Activated CD4-positive, alpha-beta T cell treated with anti-CD3 and anti-CD28 coated beads for 36 hours (primary cell): ENCODE results near the gene FCMR. TPM values are rescaled to one million over a fixed set of nuclear protein-coding genes. Genes with fewer than 3 reads are reported as not detected.

ENCODE experiments used
- ATAC-seq: fragments of 200-7000 bp; cut with Tn5 transposase; one replicate; pipeline ENCODE4 v1.10.0; 2021; ENCODE audit warnings: mild to moderate bottlenecking, moderate library complexity
- CTCF ChIA-PET: fragments of 350-600 bp; sonication (Branson Sonifier 250); formaldehyde crosslinking; loops from one replicate; lab custom pipeline; 2021; ENCODE audit warnings: antibody characterized with exemption; lab: Charles Lee
- POLR2A ChIA-PET: fragments of 350-600 bp; sonication (Branson Sonifier 250); formaldehyde crosslinking; loops from one replicate; lab custom pipeline; 2021; ENCODE audit warnings: antibody characterized with exemption, inconsistent platforms; lab: Charles Lee
- DNase-seq: peaks from one replicate; pipeline ENCODE4 v3.0.0-alpha.2; 2020
- H3K27ac Mint-ChIP-seq: one replicate; pipeline ENCODE4 v1.8.0; 2021; ENCODE audit warnings: mixed read lengths
- H3K27me3 Mint-ChIP-seq: one replicate; pipeline ENCODE4 v1.8.0; 2021; ENCODE audit warnings: mixed read lengths
- H3K36me3 Mint-ChIP-seq: one replicate; pipeline ENCODE4 v1.8.0; 2021; ENCODE audit warnings: low read depth, mixed read lengths
- H3K4me1 Mint-ChIP-seq: one replicate; pipeline ENCODE4 v1.8.0; 2021; ENCODE audit warnings: mixed read lengths
- H3K4me3 Mint-ChIP-seq: one replicate; pipeline ENCODE4 v1.8.0; 2021; ENCODE audit warnings: mild to moderate bottlenecking, moderate library complexity, mixed read lengths
- H3K9me3 Mint-ChIP-seq: one replicate; pipeline ENCODE4 v1.8.0; 2021; ENCODE audit warnings: low read depth, mixed read lengths
- intact Hi-C, 2 experiments: fragments of 100-400 bp; cut with DNase I in 1 of 2; cut with micrococcal nuclease in 1 of 2; formaldehyde crosslinking; loops; one replicate each; pipeline versions ENCODE4 v1.14.2 to v1.15.1; 2022 to 2024; cut with DNase I, micrococcal nuclease
- total RNA-seq, 2 experiments: library from RNA; stranded (reverse); gene quantifications; one replicate each; pipeline ENCODE4 v1.2.3, GENCODE V29; 2021

Gene FCMR
- total RNA-seq, 2 experiments from 2014 or later, result 41.6 to 49.3 TPM

- ATAC-seq (no peak), DNase-seq (no peak)
- Mint-ChIP-seq H3K4me3 (peak overlapping the region; percentile 24), H3K36me3 (peaks cover 32% of the 10 kb centered on the region), H3K27me3 (no peaks in the 10 kb centered on the region), H3K9me3 (no peaks in the 10 kb centered on the region), H3K4me1 (peaks cover 88% of the 10 kb centered on the region), H3K27ac (no peak overlapping the region)
- POLR2A ChIA-PET, result interaction anchor here (0.6 kb wide), 1 partner anchor 108 kb away, joined by 3 read pairs; no protein-coding TSS in a partner anchor
- intact Hi-C loops, result loop anchor here in 1 of 2 experiments (2.0 to 10.0 kb wide), 4 partner anchors 13 to 435 kb away; partner anchors contain the start of genes IKBKE and IL24
- CTCF ChIA-PET, result interaction anchor here (0.7 to 3.3 kb wide), 30 partner anchors 9 to 961 kb away, joined by 3 to 24 read pairs (median 6); partner anchors contain the start of genes DYRK3, FCMR, IKBKE and IL10
Measured at GRCh38 chr1:206909883-206910318, 11.8 kb downstream of the FCMR start.

DNA sequence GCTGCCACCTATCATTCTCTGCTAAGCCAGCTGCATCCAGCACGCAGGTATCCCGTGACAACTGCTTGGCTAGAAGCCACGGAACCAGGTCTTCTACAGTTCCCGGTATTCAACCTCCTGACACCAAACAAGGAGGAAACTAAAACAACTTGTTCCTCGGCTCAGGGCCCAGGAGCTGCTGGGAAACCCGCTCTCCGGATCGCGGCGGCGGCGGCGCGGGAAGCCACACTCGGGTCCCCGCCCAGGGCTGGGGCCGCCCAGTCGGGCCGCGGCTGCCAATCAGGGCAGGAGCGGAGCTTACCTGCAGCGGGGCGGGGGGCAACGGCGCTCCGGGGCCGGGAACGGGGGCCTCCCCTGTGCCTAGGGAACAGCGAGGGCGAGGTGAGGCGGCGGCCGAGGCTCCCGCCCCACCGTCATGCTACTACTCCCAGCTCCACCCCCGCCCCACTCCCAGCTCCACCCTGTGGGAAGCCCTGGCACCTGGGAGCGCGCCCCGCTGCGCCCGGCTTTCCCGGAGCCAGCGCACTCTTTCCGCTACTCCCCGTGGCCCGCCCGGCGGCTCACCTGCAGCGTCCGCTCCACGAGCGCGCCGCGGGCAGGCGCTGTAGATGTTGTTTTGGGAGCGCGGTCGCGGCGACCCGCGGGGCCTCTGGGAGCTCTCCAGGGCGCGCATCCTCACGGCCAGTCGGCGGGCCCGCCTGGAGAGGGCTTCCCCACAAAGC, 12.4 kb downstream of the FCMR start:
- H3K9me3 Mint-ChIP-seq, result no peaks in the 10 kb centered on the region
- DNase-seq (peak; percentile 73), ATAC-seq (peak; percentile 27)
- peaks cover 88% of the 10 kb centered on the region for H3K4me1 Mint-ChIP-seq
- POLR2A ChIA-PET, result interaction anchor here (0.6 to 0.7 kb wide), 2 partner anchors 13 to 107 kb away, joined by 3 read pairs; no protein-coding TSS in a partner anchor
- CTCF ChIA-PET, result interaction anchor here (0.7 to 3.3 kb wide), 42 partner anchors 9 to 962 kb away, joined by 3 to 24 read pairs (median 6); partner anchors contain the start of genes DYRK3, FCMR, IKBKE and IL10
- intact Hi-C loops, result loop anchor here in 1 of 2 experiments (2.0 kb wide), 1 partner anchor 19 kb away; no protein-coding TSS in a partner anchor
- H3K27me3 Mint-ChIP-seq, result no peaks in the 10 kb centered on the region
- peaks cover 35% of the 10 kb centered on the region for H3K36me3 Mint-ChIP-seq
- peak overlapping the region; percentile 64 for H3K27ac Mint-ChIP-seq
- peak overlapping the region; percentile 62 for H3K4me3 Mint-ChIP-seq

GRCh38 chr1:206908038-206908437, 13.7 kb downstream of the FCMR start:
- ATAC-seq, result no peak
- Mint-ChIP-seq H3K27ac (no peak overlapping the region), H3K27me3 (no peaks in the 10 kb centered on the region), H3K4me1 (peaks cover 86% of the 10 kb centered on the region), H3K36me3 (peaks cover 48% of the 10 kb centered on the region), H3K4me3 (no peak overlapping the region), H3K9me3 (no peaks in the 10 kb centered on the region)
- CTCF ChIA-PET, result interaction anchor here (0.9 to 3.3 kb wide), 22 partner anchors 11 to 273 kb away, joined by 3 to 24 read pairs (median 7); partner anchors contain the start of genes DYRK3, FCMR, IL20 and IL24
- intact Hi-C loops, result loop anchor here in 1 of 2 experiments (2.0 kb wide), 1 partner anchor 17 kb away; no protein-coding TSS in a partner anchor
- POLR2A ChIA-PET, result interaction anchor here (0.6 kb wide), 1 partner anchor 223 kb away, joined by 3 read pairs; the partner anchor contains the start of gene MAPKAPK2
- DNase-seq, result no peak

- no peaks in the 10 kb centered on the region for H3K9me3 Mint-ChIP-seq
- ChIA-PET CTCF (interaction anchor here (0.6 to 3.3 kb wide), 18 partner anchors 10 to 1704 kb away, joined by 3 to 24 read pairs (median 14); partner anchors contain the start of genes FCMR, IL20 and IL24), POLR2A (no interaction called here)
- DNase-seq, result no peak
- no peak overlapping the region for H3K4me3 Mint-ChIP-seq
- intact Hi-C loops, result no loop called here
- peaks cover 49% of the 10 kb centered on the region for H3K36me3 Mint-ChIP-seq
- H3K27ac Mint-ChIP-seq, result no peak overlapping the region
- peaks cover 86% of the 10 kb centered on the region for H3K4me1 Mint-ChIP-seq
- no peaks in the 10 kb centered on the region for H3K27me3 Mint-ChIP-seq
- no peak for ATAC-seq
Measured at GRCh38 chr1:206907304-206907991, 14.3 kb downstream of the FCMR start.

DNA sequence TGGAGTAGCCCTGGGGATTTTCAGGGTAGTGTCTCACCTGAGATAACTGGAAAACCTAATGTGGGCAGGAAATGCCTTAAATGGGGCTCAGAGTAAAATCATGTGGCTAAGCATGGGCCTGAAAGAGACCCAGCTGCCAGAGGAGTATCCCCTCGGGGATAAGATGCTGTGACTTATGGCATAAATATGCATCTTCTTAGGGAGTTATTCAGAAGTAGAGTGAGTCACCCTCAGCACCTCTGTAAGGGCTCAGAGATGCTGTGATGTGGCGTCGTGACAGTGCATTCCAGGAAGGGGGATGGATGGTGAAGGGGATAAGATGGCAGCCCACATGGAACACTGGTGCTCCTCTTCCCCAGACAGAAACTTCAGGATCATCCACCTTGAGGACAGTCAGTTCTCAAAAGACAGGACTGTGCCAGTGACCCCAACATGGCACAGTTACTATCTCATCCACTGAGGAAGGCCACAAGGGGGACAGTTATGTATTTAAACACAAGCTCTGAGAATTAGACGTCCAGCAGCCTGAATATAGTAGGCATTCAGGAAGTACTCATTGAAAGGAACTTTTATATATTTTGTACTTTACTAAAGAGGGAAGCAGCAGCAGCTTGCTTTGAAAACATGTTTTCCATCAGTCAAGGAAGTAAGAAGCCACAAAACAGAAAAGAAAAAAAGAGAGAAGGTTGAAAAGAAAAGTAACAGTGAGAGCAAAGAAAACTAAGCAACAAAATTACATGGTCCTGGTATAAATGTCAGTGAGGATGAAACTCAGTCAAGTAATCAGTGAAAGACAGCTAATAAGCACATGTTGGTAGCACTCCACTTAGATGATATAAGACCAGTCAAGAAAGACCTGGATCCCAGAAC, 16.2 kb downstream of the FCMR start:
- peak; percentile 93 for ATAC-seq
- H3K27me3 Mint-ChIP-seq, result no peaks in the 10 kb centered on the region
- POLR2A ChIA-PET, result interaction anchor here (0.6 to 1.2 kb wide), 6 partner anchors 8 to 137 kb away, joined by 3 to 8 read pairs (median 4); partner anchors contain the start of gene IL24
- peaks cover 86% of the 10 kb centered on the region for H3K4me1 Mint-ChIP-seq
- CTCF ChIA-PET, result interaction anchor here (0.6 to 3.1 kb wide), 35 partner anchors 8 to 328 kb away, joined by 3 to 21 read pairs (median 4); partner anchors contain the start of genes FCMR, IL20 and IL24
- peaks cover 50% of the 10 kb centered on the region for H3K36me3 Mint-ChIP-seq
- intact Hi-C loops, result loop anchor here (1.0 to 2.0 kb wide), 2 partner anchors 8 to 89 kb away; partner anchors contain the start of gene IL24 (in 2 of the 2)
- peak; percentile 76 for DNase-seq
- no peaks in the 10 kb centered on the region for H3K9me3 Mint-ChIP-seq
- peak overlapping the region; percentile 87 for H3K27ac Mint-ChIP-seq
- H3K4me3 Mint-ChIP-seq, result peak overlapping the region; percentile 27

DNA sequence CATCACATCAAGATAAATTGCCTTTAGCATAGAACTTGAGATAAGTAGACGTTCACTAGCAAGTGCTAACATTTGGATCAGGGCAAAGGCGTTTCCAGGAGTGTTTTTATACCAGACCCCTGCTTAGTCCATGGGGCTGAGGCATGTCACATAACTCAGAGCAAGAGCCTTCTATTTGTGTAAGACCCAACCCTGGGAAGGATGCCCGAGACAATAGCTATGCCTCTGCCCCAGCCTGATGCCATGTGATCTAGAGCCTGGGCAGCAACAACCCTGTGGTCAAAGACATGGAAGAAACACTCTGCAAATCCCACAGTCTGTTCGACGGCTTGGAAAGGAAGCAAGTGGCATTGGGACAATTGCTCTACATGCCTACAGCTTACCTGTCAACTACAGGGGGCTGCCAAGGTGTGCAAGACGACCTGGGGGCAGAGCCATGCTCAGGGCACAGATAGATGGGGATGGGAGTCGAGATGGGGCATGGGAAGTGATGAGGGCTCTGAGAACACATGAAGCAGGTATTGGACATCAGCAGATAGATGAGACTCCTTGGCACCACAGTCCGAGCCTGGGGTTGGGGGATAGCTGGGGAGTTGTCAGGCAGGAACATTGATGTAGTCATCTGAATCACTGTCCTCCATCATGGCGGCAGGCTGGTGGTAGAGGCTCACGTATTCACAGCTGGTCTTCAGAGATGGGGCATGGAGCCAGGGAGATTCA, 17.2 kb downstream of the FCMR start:
- no peak for DNase-seq
- no peak for ATAC-seq
- Mint-ChIP-seq H3K9me3 (no peaks in the 10 kb centered on the region), H3K4me3 (peak overlapping the region; percentile 27), H3K4me1 (peaks cover 85% of the 10 kb centered on the region), H3K27me3 (no peaks in the 10 kb centered on the region), H3K27ac (peak overlapping the region; percentile 87), H3K36me3 (peaks cover 56% of the 10 kb centered on the region)
- intact Hi-C loops, result loop anchor here (1.0 to 2.0 kb wide), 2 partner anchors 7 to 88 kb away; partner anchors contain the start of gene IL24 (in 2 of the 2)
- ChIA-PET CTCF (interaction anchor here (0.6 to 3.1 kb wide), 13 partner anchors 9 to 190 kb away, joined by 3 to 21 read pairs (median 4); partner anchors contain the start of gene IL20), POLR2A (interaction anchor here (0.7 to 1.1 kb wide), 2 partner anchors 20 to 136 kb away, joined by 3 to 4 read pairs; no protein-coding TSS in a partner anchor)

DNA sequence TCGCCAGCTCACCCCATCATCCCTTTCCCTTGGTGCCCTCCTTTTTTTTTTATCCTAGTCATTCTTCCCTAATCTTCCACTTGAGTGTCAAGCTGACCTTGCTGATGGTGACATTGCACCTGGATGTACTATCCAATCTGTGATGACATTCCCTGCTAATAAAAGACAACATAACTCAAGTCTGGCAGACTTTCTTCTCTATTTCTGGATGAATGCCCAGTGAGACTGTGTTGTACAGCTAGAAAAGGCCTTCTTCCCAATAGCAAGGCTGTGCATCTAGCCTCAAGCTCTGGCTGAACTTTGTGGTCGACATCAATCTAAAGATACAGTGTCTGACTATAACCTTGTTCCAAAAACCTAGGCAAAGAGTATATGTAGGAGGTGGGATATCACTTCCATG, 18.1 kb downstream of the FCMR start:
- Mint-ChIP-seq H3K36me3 (peaks cover 54% of the 10 kb centered on the region), H3K27ac (peak overlapping the region; percentile 27), H3K4me1 (peaks cover 88% of the 10 kb centered on the region), H3K27me3 (no peaks in the 10 kb centered on the region), H3K9me3 (no peaks in the 10 kb centered on the region), H3K4me3 (no peak overlapping the region)
- ChIA-PET POLR2A (interaction anchor here (0.7 kb wide), 1 partner anchor 167 kb away, joined by 3 read pairs; no protein-coding TSS in a partner anchor), CTCF (interaction anchor here (0.6 to 5.2 kb wide), 2 partner anchors 8 to 16 kb away, joined by 3 to 30 read pairs; no protein-coding TSS in a partner anchor)
- ATAC-seq, result no peak
- DNase-seq, result no peak
- intact Hi-C loops, result loop anchor here in 1 of 2 experiments (2.0 kb wide), 1 partner anchor 87 kb away; no protein-coding TSS in a partner anchor

GRCh38 chr1:206902702-206903101, 19.0 kb downstream of the FCMR start:
- Mint-ChIP-seq H3K27ac (no peak overlapping the region), H3K4me3 (no peak overlapping the region), H3K27me3 (no peaks in the 10 kb centered on the region), H3K9me3 (no peaks in the 10 kb centered on the region), H3K36me3 (peaks cover 47% of the 10 kb centered on the region), H3K4me1 (peaks cover 89% of the 10 kb centered on the region)
- ATAC-seq (no peak), DNase-seq (no peak)
- intact Hi-C loops, result no loop called here
- POLR2A ChIA-PET, result no interaction called here
- CTCF ChIA-PET, result interaction anchor here (5.2 kb wide), 1 partner anchor 9 kb away, joined by 30 read pairs; no protein-coding TSS in a partner anchor

DNA sequence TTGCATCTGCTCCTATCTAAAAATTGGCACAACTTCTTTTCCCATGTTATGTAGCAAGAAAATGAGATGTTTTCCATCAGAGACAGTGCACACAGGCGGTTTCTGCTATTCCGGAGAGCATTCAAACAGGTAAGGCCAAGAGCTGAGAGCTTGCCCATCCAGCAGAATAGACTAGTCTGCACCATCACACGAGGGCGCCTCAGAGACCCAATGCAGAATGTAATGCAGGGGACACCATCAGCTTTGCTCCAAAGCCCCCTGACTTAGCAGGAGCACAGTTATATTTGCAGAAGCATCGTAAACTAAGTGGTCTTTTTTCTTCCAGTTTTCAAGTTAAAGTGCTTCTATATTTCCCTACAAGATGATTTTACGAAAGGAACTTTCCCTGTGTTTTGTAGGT, 19.8 kb downstream of the FCMR start:
- H3K27me3 Mint-ChIP-seq, result no peaks in the 10 kb centered on the region
- DNase-seq (no peak), ATAC-seq (no peak)
- intact Hi-C loops, result no loop called here
- no peak overlapping the region for H3K27ac Mint-ChIP-seq
- POLR2A ChIA-PET, result no interaction called here
- CTCF ChIA-PET, result interaction anchor here (1.4 to 5.2 kb wide), 2 partner anchors 10 to 31 kb away, joined by 4 to 30 read pairs; no protein-coding TSS in a partner anchor
- no peaks in the 10 kb centered on the region for H3K9me3 Mint-ChIP-seq
- H3K4me3 Mint-ChIP-seq, result no peak overlapping the region
- peaks cover 89% of the 10 kb centered on the region for H3K4me1 Mint-ChIP-seq
- peaks cover 48% of the 10 kb centered on the region for H3K36me3 Mint-ChIP-seq
